Measurements from ENCODE around the gene SLC35D3.
"Not testable (repeated sequence)": the region's sequence is repeated elsewhere in the genome, so short reads cannot be mapped to it uniquely, and the experiment has no call there.

SLC35D3 gene

GRCh38 chr6:136964398-136964797 is 42.3 kb downstream of the SLC35D3 start:
- DNase-seq (ENCODE audit: low read depth) = no peak

- DNase-seq (ENCODE audit: low read depth) = no peak
Measured at GRCh38 chr6:136967876-136968752, 46.0 kb downstream of the SLC35D3 start.

GRCh38 chr6:136968837-136969236 is 46.7 kb downstream of the SLC35D3 start:
- DNase-seq (ENCODE audit: low read depth) = no peak

- no peak for DNase-seq (ENCODE audit: low read depth)
Measured at GRCh38 chr6:136969433-136969832, 47.3 kb downstream of the SLC35D3 start.

GRCh38 chr6:136969930-136970329 is 47.8 kb downstream of the SLC35D3 start:
- no peak for DNase-seq (ENCODE audit: low read depth)

- DNase-seq (ENCODE audit: low read depth) = no peak
Measured at GRCh38 chr6:136971609-136972008, 49.5 kb downstream of the SLC35D3 start.

- not testable (repeated sequence) for DNase-seq (ENCODE audit: low read depth)
Measured at GRCh38 chr6:136973781-136974180, 51.7 kb downstream of the SLC35D3 start.
